HEK293 (cell line): ENCODE data around the gene PDZD4.

ENCODE experiments used
- ELK4 ChIP-seq: IDR thresholded peaks from 2 replicates; pipeline ENCODE4 v1.6.1; 2011; ENCODE audit warnings: mild to moderate bottlenecking, low read depth, low read length, borderline replicate concordance
- HIC1 ChIP-seq: fragments of 450-650 bp; formaldehyde crosslinking; IDR thresholded peaks from 2 replicates; pipeline ENCODE4 v1.5.1; 2016; ENCODE audit warnings: missing biosample characterization, missing genetic modification characterization
- HOXA7 ChIP-seq: sonication (generic); formaldehyde crosslinking; IDR thresholded peaks from 2 replicates; pipeline ENCODE4 v1.8.1; 2022; ENCODE audit warnings: missing genetic modification reagents, borderline replicate concordance
- INSM2 ChIP-seq: fragments of 450-650 bp; formaldehyde crosslinking; IDR thresholded peaks from 2 replicates; pipeline ENCODE4 v1.5.1; 2016; ENCODE audit warnings: missing biosample characterization, missing genetic modification characterization
- OSR2 ChIP-seq: fragments of 450-650 bp; formaldehyde crosslinking; IDR thresholded peaks from 2 replicates; pipeline ENCODE4 v1.5.1; 2016; ENCODE audit warnings: missing biosample characterization, missing genetic modification characterization
- PRDM1 ChIP-seq: fragments of 450-650 bp; formaldehyde crosslinking; IDR thresholded peaks from 2 replicates; pipeline ENCODE4; 2016; ENCODE audit warnings: missing biosample characterization, missing genetic modification characterization
- PRDM6 ChIP-seq: fragments of 450-650 bp; formaldehyde crosslinking; IDR thresholded peaks from 2 replicates; pipeline ENCODE4 v1.5.1; 2017; ENCODE audit warnings: missing biosample characterization, missing genetic modification characterization
- TCF7L2 ChIP-seq: IDR thresholded peaks from 2 replicates; pipeline ENCODE4 v1.6.1; 2011; ENCODE audit warnings: low read depth, mild to moderate bottlenecking, inconsistent platforms, low read length, moderate library complexity, borderline replicate concordance
- ZBTB7A ChIP-seq: fragments of 450-650 bp; formaldehyde crosslinking; IDR thresholded peaks from 2 replicates; pipeline ENCODE4 v1.5.1; 2016; ENCODE audit warnings: low read depth, missing biosample characterization, missing genetic modification characterization
- ZFP3 ChIP-seq: fragments of 450-650 bp; formaldehyde crosslinking; IDR thresholded peaks from 2 replicates; pipeline ENCODE4 v1.5.1; 2016; ENCODE audit warnings: low read depth, missing biosample characterization, missing genetic modification characterization
- ZIC2 ChIP-seq: fragments of 450-650 bp; formaldehyde crosslinking; IDR thresholded peaks from 2 replicates; pipeline ENCODE4 v1.5.1; 2016; ENCODE audit warnings: missing biosample characterization, missing genetic modification characterization
- ZNF169 ChIP-seq: fragments of 450-650 bp; formaldehyde crosslinking; IDR thresholded peaks from 2 replicates; pipeline ENCODE4 v1.5.1; 2016; ENCODE audit warnings: missing biosample characterization, missing genetic modification characterization
- ZNF2 ChIP-seq: fragments of 450-650 bp; formaldehyde crosslinking; IDR thresholded peaks from 2 replicates; pipeline ENCODE4 v1.5.1; 2016; ENCODE audit warnings: missing biosample characterization, missing genetic modification characterization
- ZNF266 ChIP-seq: fragments of 450-650 bp; formaldehyde crosslinking; IDR thresholded peaks from 2 replicates; pipeline ENCODE4 v1.5.1; 2016; ENCODE audit warnings: missing biosample characterization, missing genetic modification characterization, low read depth
- ZNF292 ChIP-seq: fragments of 450-650 bp; formaldehyde crosslinking; IDR thresholded peaks from 2 replicates; pipeline ENCODE4 v1.5.1; 2016; ENCODE audit warnings: low read depth, missing biosample characterization, missing genetic modification characterization, borderline replicate concordance
- ZNF335 ChIP-seq: fragments of 450-650 bp; formaldehyde crosslinking; conservative IDR thresholded peaks from 2 replicates; pipeline ENCODE4 v1.5.1; 2016; ENCODE audit warnings: missing biosample characterization, missing genetic modification characterization
- ZNF362 ChIP-seq: fragments of 450-650 bp; formaldehyde crosslinking; IDR thresholded peaks from 2 replicates; pipeline ENCODE4 v1.5.1; 2016; ENCODE audit warnings: missing biosample characterization, missing genetic modification characterization
- ZNF37A ChIP-seq: fragments of 450-650 bp; IDR thresholded peaks from 2 replicates; pipeline ENCODE4 v1.5.1; 2018; ENCODE audit warnings: missing biosample characterization, missing genetic modification characterization
- ZNF404 ChIP-seq: fragments of 450-650 bp; formaldehyde crosslinking; IDR thresholded peaks from 2 replicates; pipeline ENCODE4 v1.5.1; 2017; ENCODE audit warnings: missing biosample characterization, missing genetic modification characterization
- ZNF521 ChIP-seq: fragments of 450-650 bp; formaldehyde crosslinking; IDR thresholded peaks from 2 replicates; pipeline ENCODE4 v1.5.1; 2017; ENCODE audit warnings: missing biosample characterization, mild to moderate bottlenecking, missing genetic modification characterization
- ZNF561 ChIP-seq: fragments of 450-650 bp; IDR thresholded peaks from 2 replicates; pipeline ENCODE4 v1.5.1; 2018; ENCODE audit warnings: missing biosample characterization, missing genetic modification characterization, borderline replicate concordance
- ZNF571 ChIP-seq: fragments of 450-650 bp; formaldehyde crosslinking; IDR thresholded peaks from 2 replicates; pipeline ENCODE4 v1.5.0; 2017; ENCODE audit warnings: missing biosample characterization, missing genetic modification characterization
- ZNF626 ChIP-seq: fragments of 450-650 bp; sonication (Bioruptor Pico); formaldehyde crosslinking; IDR thresholded peaks from 2 replicates; pipeline ENCODE4 v1.5.1; 2018; ENCODE audit warnings: missing biosample characterization, missing genetic modification characterization, inconsistent platforms
- ZNF692 ChIP-seq: fragments of 450-650 bp; formaldehyde crosslinking; IDR thresholded peaks from 2 replicates; pipeline ENCODE4 v1.5.1; 2016; ENCODE audit warnings: missing biosample characterization, missing genetic modification characterization
- ZNF830 ChIP-seq: fragments of 450-650 bp; IDR thresholded peaks from 2 replicates; pipeline ENCODE4 v1.5.0; 2018; ENCODE audit warnings: missing biosample characterization, missing genetic modification characterization, low read depth, mild to moderate bottlenecking, moderate library complexity

PDZD4 gene

GRCh38 chrX:153791104-153791852 is 39.1 kb downstream of the PDZD4 start (continued):
- TF ChIP-seq HIC1 (no peak), ZNF292 (tag by site-specific recombination) (no peak), INSM2 (tag by site-specific recombination) (no peak), ZBTB7A (tag by site-specific recombination) (no peak), ZNF571 (no peak), ZNF626 (tag by site-specific recombination) (no peak), ZNF266 (tag by site-specific recombination) (no peak), ELK4 (no peak), ZNF692 (tag by site-specific recombination) (no peak), ZNF404 (tag by site-specific recombination) (no peak), ZNF561 (no peak), ZNF335 (tag by site-specific recombination) (no peak), PRDM6 (peak; percentile 52; the same call in 1 of the 2 replicates), ZNF37A (tag by site-specific recombination) (no peak), TCF7L2 (peak; percentile 43; the same call in 1 of the 2 replicates), PRDM1 (tag by site-specific recombination) (no peak), ZNF362 (no peak), ZNF521 (tag by site-specific recombination) (no peak), ZNF830 (tag by site-specific recombination) (no peak), OSR2 (peak; percentile 46; the same call in 1 of the 2 replicates), ZNF169 (tag by site-specific recombination) (no peak), ZNF2 (tag by site-specific recombination) (no peak), HOXA7 (CRISPR knock-in tag) (no peak), ZIC2 (tag by site-specific recombination) (peak; percentile 74), ZFP3 (tag by site-specific recombination) (no peak)
